Measurements from ENCODE around the gene RASL11B. TPM values are rescaled to one million over a fixed set of nuclear protein-coding genes. Genes with fewer than 3 reads are reported as not detected.

RASL11B gene
- total and polyA plus RNA-seq, 9 of the 15 experiments (the other 6 are each of a cell fraction or from before 2014, with no cell fraction given): 0.24 to 1.5 (median 0.53) TPM

- no peak for TF ChIP-seq SIX5 (IDR thresholded peaks at IDR 0.05; ENCODE audit: borderline replicate concordance in 1 of 2, insufficient read depth in 1 of 2, low read depth in 1 of 2, low read length in 2 of 2)
- TF ChIP-seq RERE (CRISPR knock-in tag; IDR thresholded peaks at IDR 0.05; ENCODE audit: borderline replicate concordance): no peak
- TF ChIP-seq KDM2B (CRISPR knock-in tag; IDR thresholded peaks at IDR 0.05): no peak
- TF ChIP-seq TAF7 (tag; IDR thresholded peaks at IDR 0.05): no peak
- no peak for TF ChIP-seq NELFE (IDR thresholded peaks at IDR 0.05; ENCODE audit: insufficient read depth, insufficient read length)
- TF ChIP-seq TSHZ1 (CRISPR knock-in tag; IDR thresholded peaks at IDR 0.05): no peak
These were observed 21.4 kb upstream of the RASL11B start (continued) for GRCh38 chr4:52840531-52841370.

All from K562 (cell line).